Right ventricle myocardium superior (tissue), 1 donor: ENCODE data around the gene TYW5. TPM values are rescaled to one million over a fixed set of nuclear protein-coding genes. Genes with fewer than 3 reads are reported as not detected.

Source experiments
- ATAC-seq: fragments of 200-7000 bp; cut with Tn5 transposase; one replicate; pipeline ENCODE4 v1.9.1; 2020; ENCODE audit warnings: mild to moderate bottlenecking; ENCODE audit not compliant: poor library complexity
- DNase-seq: peaks from one replicate; pipeline ENCODE4 v3.0.0-alpha.2; 2020
- intact Hi-C: fragments of 100-400 bp; cut with DNase I; formaldehyde crosslinking; loops from one replicate; pipeline ENCODE4 v1.11.2; 2022
- total RNA-seq: library from RNA; stranded (reverse); fragmentation: NEBNext Ultra II Directional; extraction: Animal tissue kit (Norgen Biotek cat#: 25700); gene quantifications from one replicate; pipeline ENCODE4 v1.2.1, GENCODE V29; 2021
- donor health status: DM: no; HTN: yes; CAD: no; lungs with severe emphysema.

TYW5 gene
- total RNA-seq, 1 donor from 2014 or later = 2.7 TPM

GRCh38 chr2:199979832-199980628 lies 24.7 kb upstream of the TYW5 start:
- DNase-seq (peak; percentile 90), ATAC-seq (peak; percentile 92)
- intact Hi-C loops = loop anchor here (5.0 to 10.0 kb wide), 2 partner anchors 502 to 725 kb away; no protein-coding TSS in a partner anchor

GRCh38 chr2:199979398-199979797 lies 24.1 kb upstream of the TYW5 start:
- intact Hi-C loops = loop anchor here (10.0 kb wide), 1 partner anchor 725 kb away; no protein-coding TSS in a partner anchor
- DNase-seq (no peak), ATAC-seq (no peak)

DNA sequence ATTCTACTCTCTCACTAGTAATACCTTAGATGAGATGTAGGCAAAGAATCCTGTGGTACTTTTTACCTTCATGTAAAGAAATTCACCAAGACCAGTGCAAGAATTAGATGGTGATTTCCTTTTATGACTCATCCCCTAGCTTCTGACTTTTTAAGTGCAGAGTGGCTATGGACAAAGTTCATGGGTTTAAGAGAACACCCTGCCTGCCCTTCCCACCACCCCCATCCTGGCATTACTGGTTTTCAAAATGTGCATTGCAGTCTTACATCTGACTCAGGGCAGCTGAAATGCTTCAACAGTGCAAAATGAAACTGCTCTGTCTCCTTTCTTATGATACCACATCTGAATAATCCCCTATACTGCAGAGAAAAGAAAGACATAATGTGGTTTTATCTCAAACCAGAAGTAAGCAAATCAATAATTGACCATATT lies 22.7 kb upstream of the TYW5 start:
- intact Hi-C loops = loop anchor here (10.0 kb wide), 1 partner anchor 727 kb away; no protein-coding TSS in a partner anchor
- ATAC-seq = no peak

DNA sequence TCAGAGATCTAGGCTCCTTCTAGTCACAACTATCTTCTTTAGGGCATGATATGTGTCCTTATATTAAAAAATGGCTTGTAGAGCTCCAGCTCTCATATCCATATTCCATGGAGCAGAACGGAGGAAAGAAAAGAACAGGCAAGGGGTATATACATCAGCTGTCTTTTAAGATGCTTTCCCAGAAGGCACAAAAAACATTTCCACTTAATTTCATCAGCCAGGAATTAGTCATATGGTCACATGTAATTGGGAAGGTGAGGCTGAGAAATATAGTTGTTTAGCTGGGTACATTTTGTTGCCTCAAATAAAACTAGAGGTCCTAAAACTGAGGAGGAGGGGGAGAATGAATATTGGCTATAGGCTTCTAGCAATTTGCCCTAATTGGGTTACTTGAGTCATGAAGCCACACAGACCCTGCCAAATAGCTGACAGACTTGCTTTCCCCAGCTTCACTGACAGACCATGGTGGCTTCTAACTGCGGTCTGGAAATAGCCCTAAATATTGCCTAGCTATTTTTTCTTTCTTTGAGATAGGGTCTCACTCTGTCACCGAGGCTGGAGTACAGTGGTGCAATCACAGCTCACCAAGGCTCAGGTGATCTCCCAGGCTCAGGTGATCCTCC lies 20.1 kb upstream of the TYW5 start:
- DNase-seq = no peak
- no peak for ATAC-seq
- intact Hi-C loops = loop anchor here (10.0 kb wide), 1 partner anchor 729 kb away; no protein-coding TSS in a partner anchor

More for the DNA sequence above, 22.7 kb upstream of the TYW5 start:
- no peak for DNase-seq

DNA sequence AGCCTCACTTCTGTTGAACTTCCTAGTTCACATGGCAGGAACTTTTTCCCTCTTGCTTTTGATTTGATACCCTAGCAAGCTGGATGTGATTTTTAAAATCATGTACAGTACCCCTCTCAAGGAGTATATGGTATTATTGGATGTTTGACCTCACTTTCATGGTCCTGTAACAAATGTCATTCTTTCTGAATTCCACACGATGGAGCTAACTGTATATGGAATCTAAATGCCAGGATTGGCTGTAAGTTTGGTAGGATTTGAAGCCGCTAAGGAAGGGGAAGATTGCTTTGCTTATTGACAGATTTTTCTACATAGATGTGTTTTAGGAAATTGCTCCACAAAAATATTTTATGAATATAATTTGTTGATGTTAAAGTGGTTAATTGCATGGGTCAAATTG lies 18.4 kb upstream of the TYW5 start:
- intact Hi-C loops = loop anchor here (10.0 kb wide), 1 partner anchor 731 kb away; no protein-coding TSS in a partner anchor
- ATAC-seq (peak; percentile 41), DNase-seq (no peak)

- DNase-seq (no peak), ATAC-seq (no peak)
- intact Hi-C loops = loop anchor here (10.0 kb wide), 1 partner anchor 733 kb away; no protein-coding TSS in a partner anchor
Measured at GRCh38 chr2:199972088-199972626, 16.9 kb upstream of the TYW5 start.

DNA sequence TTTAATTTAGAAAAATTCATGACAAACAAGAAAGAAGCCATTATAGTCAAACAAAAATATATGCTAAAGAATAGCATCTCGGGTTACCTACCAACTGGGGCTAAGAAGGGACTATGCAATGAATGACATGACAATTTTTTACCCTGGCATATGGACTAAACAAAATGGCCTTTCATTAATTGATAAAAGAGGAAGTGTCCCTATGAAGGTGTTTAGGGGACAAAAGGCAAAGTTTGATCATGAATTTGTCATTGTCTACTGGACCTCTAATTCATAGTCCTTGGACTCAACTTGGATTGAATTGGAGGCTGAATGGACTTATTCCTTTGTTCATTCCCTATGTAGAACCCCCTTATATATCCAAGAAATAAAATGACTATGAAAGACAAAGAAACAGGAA lies 12.8 kb upstream of the TYW5 start:
- intact Hi-C loops = no loop called here
- DNase-seq (no peak), ATAC-seq (no peak)

DNA sequence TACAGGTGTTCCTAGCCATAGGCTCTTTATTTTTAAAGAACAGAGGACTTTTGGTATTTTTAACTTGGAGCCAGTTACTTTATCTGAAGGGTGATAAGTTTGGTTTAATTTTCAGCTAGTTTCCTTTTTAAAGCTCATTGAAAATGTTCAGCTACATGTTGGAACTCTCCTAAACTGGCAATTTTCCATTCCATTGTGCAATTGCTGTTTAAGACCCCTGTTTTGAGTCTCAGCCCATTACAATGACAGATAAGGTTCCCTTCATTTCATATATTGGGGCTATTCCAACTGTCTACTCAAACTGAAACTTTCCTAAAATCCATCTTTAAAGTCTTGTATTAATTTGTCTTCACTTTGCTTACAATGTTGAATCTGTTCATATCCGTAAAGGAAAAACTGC lies 11.7 kb upstream of the TYW5 start:
- ATAC-seq = no peak
- DNase-seq = no peak
- intact Hi-C loops = no loop called here

GRCh38 chr2:199966405-199966804 lies 11.1 kb upstream of the TYW5 start:
- intact Hi-C loops = no loop called here
- DNase-seq (no peak), ATAC-seq (no peak)

- intact Hi-C loops = no loop called here
- no peak for DNase-seq
- no peak for ATAC-seq
Measured at GRCh38 chr2:199962203-199962602, 6.9 kb upstream of the TYW5 start.

DNA sequence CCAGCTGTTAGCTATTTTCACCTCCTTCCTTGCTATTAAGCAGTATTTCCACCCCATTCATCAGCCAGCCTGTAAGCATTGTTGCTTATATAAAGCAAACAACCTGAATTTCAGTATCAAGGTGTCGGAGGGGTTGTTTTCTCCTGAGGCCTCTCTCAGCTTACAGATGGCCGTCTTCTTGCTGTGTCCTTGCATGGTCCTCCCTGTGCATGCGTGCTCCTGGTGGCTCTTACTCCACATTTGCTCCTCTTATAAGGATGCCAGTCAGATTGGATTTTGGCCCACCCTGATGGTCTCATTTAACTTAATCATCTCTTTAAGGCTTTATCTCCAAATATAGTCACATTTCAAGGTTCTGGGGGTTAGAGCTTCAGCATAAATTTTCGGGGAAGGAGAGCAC lies 2.7 kb upstream of the TYW5 start:
- no peak for DNase-seq
- intact Hi-C loops = no loop called here
- ATAC-seq = no peak

DNA sequence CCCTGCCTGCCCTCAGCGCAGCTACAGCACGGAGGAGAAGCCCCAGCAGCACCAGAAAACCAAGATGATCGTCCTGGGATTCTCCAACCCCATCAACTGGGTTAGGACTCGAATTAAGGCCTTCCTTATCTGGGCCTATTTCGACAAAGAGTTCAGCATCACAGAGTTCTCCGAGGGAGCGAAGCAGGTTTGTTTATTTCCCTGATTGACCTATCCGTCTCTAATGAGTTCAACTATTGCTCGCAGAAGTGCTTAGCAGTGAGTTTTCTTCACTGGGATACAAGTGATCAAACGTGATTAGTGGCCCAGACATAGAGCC lies 730 bp upstream of the TYW5 start:
- intact Hi-C loops = no loop called here
- no peak for ATAC-seq
- DNase-seq = no peak

DNA sequence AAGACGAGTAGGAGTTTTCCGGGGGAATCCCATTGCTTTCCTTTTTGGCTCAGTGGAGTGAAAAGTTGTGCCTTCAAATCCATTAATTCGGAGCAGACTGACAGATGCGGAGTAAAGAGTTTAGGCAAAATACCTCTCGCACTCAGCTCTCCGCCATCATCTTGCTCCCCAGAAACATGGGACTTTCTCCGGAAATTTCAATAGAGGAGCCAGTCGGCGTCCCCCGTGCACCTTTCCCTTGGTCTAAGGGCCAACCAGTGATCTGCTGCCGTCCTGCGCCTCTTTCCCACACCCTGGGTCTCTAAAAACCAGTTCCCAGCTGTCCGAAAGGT lies 318 bp downstream of the TYW5 start:
- intact Hi-C loops = no loop called here
- ATAC-seq (peak; percentile 56), DNase-seq (no peak)

DNA sequence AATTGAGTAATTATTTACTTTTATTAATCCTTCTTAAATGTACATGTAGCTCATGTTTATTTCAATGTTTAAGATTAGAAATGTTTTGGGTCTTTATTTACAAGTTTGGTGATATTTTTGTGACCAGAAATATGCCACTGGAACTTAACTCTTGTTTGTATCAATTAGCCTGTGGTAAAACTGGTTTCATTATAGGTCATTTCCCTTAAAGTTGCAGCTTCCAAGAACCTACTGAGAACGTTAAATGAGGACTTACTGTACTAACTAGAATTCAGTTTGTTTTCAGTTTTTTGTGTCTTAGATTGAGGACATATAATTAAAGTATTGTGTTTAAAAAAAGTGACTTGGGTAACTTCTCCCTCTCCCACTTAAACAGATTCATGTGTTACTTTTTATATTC lies 4.3 kb downstream of the TYW5 start:
- DNase-seq = no peak

DNA sequence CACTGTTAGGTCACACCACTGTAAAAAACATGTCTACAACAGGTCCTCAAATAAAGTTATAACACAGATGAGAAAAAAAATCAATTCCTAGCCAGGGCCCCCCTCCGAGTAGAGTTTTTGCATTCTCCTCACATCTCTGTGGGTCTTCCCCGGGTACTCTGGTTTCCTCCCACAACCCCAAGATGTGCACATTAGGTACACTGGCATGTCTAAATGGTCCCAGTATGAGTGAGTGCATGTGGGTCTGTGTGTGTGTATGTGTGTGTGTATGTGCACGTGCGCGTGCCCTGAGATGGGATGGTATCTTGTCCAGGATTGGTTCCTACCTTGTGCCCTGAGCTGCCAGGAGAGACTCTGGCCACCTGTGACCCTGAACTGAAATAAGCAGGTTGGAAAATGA lies 4.9 kb downstream of the TYW5 start:
- DNase-seq (no peak), ATAC-seq (no peak)
- intact Hi-C loops = no loop called here

More for the DNA sequence above, 4.3 kb downstream of the TYW5 start:
- ATAC-seq = no peak
- intact Hi-C loops = no loop called here

GRCh38 chr2:199946836-199947235 lies 8.5 kb downstream of the TYW5 start:
- DNase-seq (no peak), ATAC-seq (no peak)
- intact Hi-C loops = no loop called here

DNA sequence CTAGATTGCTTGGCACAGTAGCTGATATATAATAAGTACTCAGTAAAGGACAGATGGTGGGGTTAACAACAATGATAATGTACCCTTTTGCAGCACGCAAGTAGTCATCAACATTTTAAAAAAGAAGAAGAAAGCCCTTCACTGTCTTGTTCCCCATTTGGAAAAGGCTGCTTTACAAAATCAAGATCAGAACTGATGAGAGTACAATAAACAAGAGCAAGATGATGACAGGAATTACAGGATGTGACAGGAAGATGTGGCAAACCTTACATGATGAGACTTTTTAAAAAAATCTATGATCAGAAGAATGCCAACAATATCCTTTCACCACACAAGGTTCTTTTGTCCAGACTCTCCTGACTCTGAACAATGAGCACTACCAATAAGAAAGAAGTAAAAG lies 9.1 kb downstream of the TYW5 start:
- ATAC-seq = no peak
- intact Hi-C loops = no loop called here
- no peak for DNase-seq

- intact Hi-C loops = no loop called here
- DNase-seq (no peak), ATAC-seq (no peak)
Measured at GRCh38 chr2:199943373-199943772, 11.9 kb downstream of the TYW5 start.

DNA sequence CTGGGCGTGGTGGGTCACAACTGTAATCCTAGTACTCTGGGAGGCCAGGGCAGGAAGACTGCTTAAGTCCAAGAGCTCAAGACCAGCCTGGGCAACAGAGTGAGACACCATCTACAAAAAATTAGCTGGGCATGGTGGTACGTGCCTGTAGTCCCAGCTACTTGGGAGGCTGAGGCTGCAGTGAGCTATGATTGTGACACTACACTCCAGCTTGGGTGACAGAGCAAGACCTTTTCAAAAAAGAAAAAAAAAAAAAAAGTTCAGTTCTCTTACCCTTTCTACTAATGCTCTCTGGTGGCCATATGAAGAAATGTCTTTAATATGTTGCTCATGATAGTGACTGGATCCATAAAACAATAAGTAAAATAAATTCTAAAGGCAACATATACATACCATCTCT lies 14.9 kb downstream of the TYW5 start:
- ATAC-seq (no peak), DNase-seq (no peak)
- intact Hi-C loops = no loop called here

DNA sequence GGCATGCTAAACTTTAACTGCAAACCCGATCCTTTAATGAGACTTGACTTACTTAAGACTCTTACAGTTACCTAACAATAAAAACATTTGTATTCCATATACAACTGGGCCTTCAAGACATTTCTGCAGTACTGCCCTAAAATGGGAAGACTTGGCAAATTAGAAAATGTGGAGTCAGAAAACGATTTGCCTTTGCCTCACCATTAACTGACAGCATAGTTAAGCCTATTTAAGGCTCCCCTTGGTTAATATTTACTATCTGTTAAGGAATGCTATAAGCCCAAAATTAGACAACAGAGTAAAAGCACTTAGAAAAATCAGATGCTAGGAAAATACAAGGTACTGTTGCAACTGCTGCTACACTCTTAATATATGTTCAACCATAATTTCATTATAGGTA lies 18.7 kb downstream of the TYW5 start:
- DNase-seq = no peak
- intact Hi-C loops = no loop called here
- ATAC-seq = no peak
